Measurements from ENCODE around the gene RXFP2.

DNA sequence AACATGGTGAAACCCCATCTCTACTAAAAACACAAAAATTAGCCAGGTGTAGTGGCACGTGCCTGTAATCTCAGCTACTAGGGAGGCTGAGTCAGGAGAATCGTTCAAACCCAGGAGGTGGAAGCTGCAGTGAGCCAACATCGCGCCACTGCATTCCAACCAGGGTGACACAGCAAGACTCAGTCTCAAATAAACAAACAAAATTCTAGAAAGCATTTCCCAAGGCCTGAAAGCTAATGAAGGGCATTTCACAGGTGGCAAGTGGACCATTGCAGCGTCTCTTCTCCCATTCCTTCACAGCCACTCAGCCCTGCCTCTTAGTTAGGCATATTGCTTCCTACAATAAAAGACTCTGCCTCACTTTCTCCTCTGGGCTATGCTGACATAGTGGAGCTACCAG lies 13.5 kb upstream of the RXFP2 start:
- no peak for TF ChIP-seq EZH2 (optimal IDR thresholded peaks at IDR 0.05; ENCODE audit: low read depth, low read length)
- TF ChIP-seq CTCF (IDR thresholded peaks at IDR 0.05; ENCODE audit: low read length) = no peak

Data from MM.1S (cell line).